Measurements from ENCODE around the gene PJA2.

- TF ChIP-seq, protein P1, sequence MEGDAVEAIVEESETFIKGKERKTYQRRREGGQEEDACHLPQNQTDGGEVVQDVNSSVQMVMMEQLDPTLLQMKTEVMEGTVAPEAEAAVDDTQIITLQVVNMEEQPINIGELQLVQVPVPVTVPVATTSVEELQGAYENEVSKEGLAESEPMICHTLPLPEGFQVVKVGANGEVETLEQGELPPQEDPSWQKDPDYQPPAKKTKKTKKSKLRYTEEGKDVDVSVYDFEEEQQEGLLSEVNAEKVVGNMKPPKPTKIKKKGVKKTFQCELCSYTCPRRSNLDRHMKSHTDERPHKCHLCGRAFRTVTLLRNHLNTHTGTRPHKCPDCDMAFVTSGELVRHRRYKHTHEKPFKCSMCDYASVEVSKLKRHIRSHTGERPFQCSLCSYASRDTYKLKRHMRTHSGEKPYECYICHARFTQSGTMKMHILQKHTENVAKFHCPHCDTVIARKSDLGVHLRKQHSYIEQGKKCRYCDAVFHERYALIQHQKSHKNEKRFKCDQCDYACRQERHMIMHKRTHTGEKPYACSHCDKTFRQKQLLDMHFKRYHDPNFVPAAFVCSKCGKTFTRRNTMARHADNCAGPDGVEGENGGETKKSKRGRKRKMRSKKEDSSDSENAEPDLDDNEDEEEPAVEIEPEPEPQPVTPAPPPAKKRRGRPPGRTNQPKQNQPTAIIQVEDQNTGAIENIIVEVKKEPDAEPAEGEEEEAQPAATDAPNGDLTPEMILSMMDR (IDR thresholded peaks at IDR 0.05): no peak
- TF ChIP-seq ZFX (IDR thresholded peaks at IDR 0.05; ENCODE audit: borderline replicate concordance): no peak
These were observed 118.7 kb downstream of the PJA2 start for GRCh38 chr5:109291090-109291489.
